GM18907 (cell line): ENCODE results near the gene SLC25A26.
"Not testable (repeated sequence)": the region's sequence is repeated elsewhere in the genome, so short reads cannot be mapped to it uniquely, and the experiment has no call there.

Experiments used
- ATAC-seq: cut with Tn5 transposase; IDR thresholded peaks from one replicate; pipeline ENCODE4 v1.9.1; 2021; ENCODE audit warnings: mild to moderate bottlenecking, moderate library complexity; ENCODE audit not compliant: unreplicated experiment

The SLC25A26 gene

GRCh38 chr3:66226093-66226492 is 5.3 kb downstream of the SLC25A26 start:
- not testable (repeated sequence) for ATAC-seq

GRCh38 chr3:66227051-66227450 is 6.2 kb downstream of the SLC25A26 start:
- no peak for ATAC-seq

- no peak for ATAC-seq
Measured at GRCh38 chr3:66227915-66228314, 7.1 kb downstream of the SLC25A26 start.

GRCh38 chr3:66228707-66229106 is 7.9 kb downstream of the SLC25A26 start:
- no peak for ATAC-seq

GRCh38 chr3:66229931-66230330 is 9.1 kb downstream of the SLC25A26 start:
- no peak for ATAC-seq

GRCh38 chr3:66233033-66233432 is 12.2 kb downstream of the SLC25A26 start:
- no peak for ATAC-seq

- no peak for ATAC-seq
Measured at GRCh38 chr3:66236281-66236680, 15.5 kb downstream of the SLC25A26 start.

GRCh38 chr3:66237552-66237951 is 16.8 kb downstream of the SLC25A26 start:
- ATAC-seq = no peak

GRCh38 chr3:66239513-66240123 is 18.8 kb downstream of the SLC25A26 start:
- ATAC-seq = peak; percentile 86

GRCh38 chr3:66241466-66241865 is 20.7 kb downstream of the SLC25A26 start:
- no peak for ATAC-seq

GRCh38 chr3:66242788-66243464 is 22.1 kb downstream of the SLC25A26 start:
- ATAC-seq = no peak

- ATAC-seq = no peak
Measured at GRCh38 chr3:66248641-66249040, 27.8 kb downstream of the SLC25A26 start.

GRCh38 chr3:66253790-66254620 is 33.2 kb downstream of the SLC25A26 start:
- no peak for ATAC-seq

GRCh38 chr3:66255865-66256264 is 35.1 kb downstream of the SLC25A26 start:
- ATAC-seq = no peak

- ATAC-seq = no peak
Measured at GRCh38 chr3:66256806-66257205, 36.0 kb downstream of the SLC25A26 start.

- no peak for ATAC-seq
Measured at GRCh38 chr3:66259566-66260255, 38.9 kb downstream of the SLC25A26 start.

GRCh38 chr3:66260431-66260830 is 39.6 kb downstream of the SLC25A26 start:
- no peak for ATAC-seq

- ATAC-seq = no peak
Measured at GRCh38 chr3:66261355-66261754, 40.6 kb downstream of the SLC25A26 start.

GRCh38 chr3:66265649-66266048 is 44.8 kb downstream of the SLC25A26 start:
- ATAC-seq = no peak

GRCh38 chr3:66266551-66266950 is 45.8 kb downstream of the SLC25A26 start:
- no peak for ATAC-seq

GRCh38 chr3:66267031-66267430 is 46.2 kb downstream of the SLC25A26 start:
- peak; percentile 64 for ATAC-seq
